GM18861 (cell line): ENCODE results near the gene DOCK2.
"Not testable (repeated sequence)": the region's sequence is repeated elsewhere in the genome, so short reads cannot be mapped to it uniquely, and the experiment has no call there.

Experiments used
- ATAC-seq: cut with Tn5 transposase; IDR thresholded peaks from one replicate; pipeline ENCODE4 v1.9.1; 2021; ENCODE audit not compliant: unreplicated experiment

DOCK2 gene

GRCh38 chr5:169637085-169637548 lies at the start of gene DOCK2:
DOCK2 (plus strand) TSS chr5:169637275; CDS start chr5:169637327, 52 bp downstream.
- peak; percentile 86 for ATAC-seq

GRCh38 chr5:169590602-169591001 lies 46.5 kb upstream of the DOCK2 start:
- no peak for ATAC-seq

- ATAC-seq, result no peak
Measured at GRCh38 chr5:169591636-169592035, 45.4 kb upstream of the DOCK2 start.

GRCh38 chr5:169592937-169593650 lies 44.0 kb upstream of the DOCK2 start:
- no peak for ATAC-seq

GRCh38 chr5:169595172-169595820 lies 41.8 kb upstream of the DOCK2 start:
- ATAC-seq, result no peak

- no peak for ATAC-seq
Measured at GRCh38 chr5:169599451-169599850, 37.6 kb upstream of the DOCK2 start.

GRCh38 chr5:169602535-169602934 lies 34.5 kb upstream of the DOCK2 start:
- no peak for ATAC-seq

- ATAC-seq, result no peak
Measured at GRCh38 chr5:169606279-169606678, 30.8 kb upstream of the DOCK2 start.

GRCh38 chr5:169607882-169608281 lies 29.2 kb upstream of the DOCK2 start:
- no peak for ATAC-seq

- no peak for ATAC-seq
Measured at GRCh38 chr5:169609716-169610115, 27.4 kb upstream of the DOCK2 start.

GRCh38 chr5:169610606-169611005 lies 26.5 kb upstream of the DOCK2 start:
- no peak for ATAC-seq

GRCh38 chr5:169615561-169615960 lies 21.5 kb upstream of the DOCK2 start:
- no peak for ATAC-seq

- ATAC-seq, result not testable (repeated sequence)
Measured at GRCh38 chr5:169624307-169624706, 12.8 kb upstream of the DOCK2 start.

GRCh38 chr5:169626779-169627178 lies 10.3 kb upstream of the DOCK2 start:
- ATAC-seq, result no peak

GRCh38 chr5:169627551-169627950 lies 9.5 kb upstream of the DOCK2 start:
- no peak for ATAC-seq

GRCh38 chr5:169628892-169629291 lies 8.2 kb upstream of the DOCK2 start:
- no peak for ATAC-seq

- ATAC-seq, result no peak
Measured at GRCh38 chr5:169629847-169630548, 7.1 kb upstream of the DOCK2 start.

- ATAC-seq, result no peak
Measured at GRCh38 chr5:169631360-169631759, 5.7 kb upstream of the DOCK2 start.

- no peak for ATAC-seq
Measured at GRCh38 chr5:169632946-169633345, 4.1 kb upstream of the DOCK2 start.

GRCh38 chr5:169634606-169635005 lies 2.5 kb upstream of the DOCK2 start:
- no peak for ATAC-seq

- no peak for ATAC-seq
Measured at GRCh38 chr5:169635936-169636335, 1.1 kb upstream of the DOCK2 start.
